NCI-H1694 (cell line): ENCODE results near the gene DCLK1.
"Not testable (repeated sequence)": the region's sequence is repeated elsewhere in the genome, so short reads cannot be mapped to it uniquely, and the experiment has no call there.

Source experiments
- DNase-seq: peaks from one replicate; lab custom pipeline; 2025; lab: John Stamatoyannopoulos, UW

DCLK1 gene

GRCh38 chr13:36130552-36131221, 495 bp downstream of the DCLK1 start:
- peak; percentile 14 for DNase-seq

- DNase-seq = no peak
Observed at GRCh38 chr13:36130193-36130551, 1.0 kb downstream of the DCLK1 start.

GRCh38 chr13:36129539-36129938, 1.6 kb downstream of the DCLK1 start:
- no peak for DNase-seq

- DNase-seq = no peak
Observed at GRCh38 chr13:36126491-36126890, 4.7 kb downstream of the DCLK1 start.

GRCh38 chr13:36125841-36126240, 5.3 kb downstream of the DCLK1 start:
- DNase-seq = no peak

- no peak for DNase-seq
Observed at GRCh38 chr13:36124236-36124822, 6.9 kb downstream of the DCLK1 start.

GRCh38 chr13:36115306-36115705, 15.9 kb downstream of the DCLK1 start:
- DNase-seq = no peak

- no peak for DNase-seq
Observed at GRCh38 chr13:36114233-36114632, 16.9 kb downstream of the DCLK1 start.

- DNase-seq = no peak
Observed at GRCh38 chr13:36108954-36109353, 22.2 kb downstream of the DCLK1 start.

GRCh38 chr13:36108342-36108741, 22.8 kb downstream of the DCLK1 start:
- DNase-seq = no peak

GRCh38 chr13:36107521-36107920, 23.7 kb downstream of the DCLK1 start:
- no peak for DNase-seq

GRCh38 chr13:36105726-36106125, 25.5 kb downstream of the DCLK1 start:
- no peak for DNase-seq

- no peak for DNase-seq
Observed at GRCh38 chr13:36102721-36103120, 28.5 kb downstream of the DCLK1 start.

- not testable (repeated sequence) for DNase-seq
Observed at GRCh38 chr13:36101907-36102306, 29.3 kb downstream of the DCLK1 start.

GRCh38 chr13:36101157-36101556, 30.0 kb downstream of the DCLK1 start:
- DNase-seq = peak; percentile 32

- DNase-seq = no peak
Observed at GRCh38 chr13:36098080-36098479, 33.1 kb downstream of the DCLK1 start.

GRCh38 chr13:36096461-36097416, 34.4 kb downstream of the DCLK1 start:
- no peak for DNase-seq

GRCh38 chr13:36094478-36094877, 36.7 kb downstream of the DCLK1 start:
- no peak for DNase-seq

GRCh38 chr13:36090592-36090991, 40.6 kb downstream of the DCLK1 start:
- DNase-seq = no peak

- no peak for DNase-seq
Observed at GRCh38 chr13:36089130-36089647, 42.0 kb downstream of the DCLK1 start.

GRCh38 chr13:36088463-36088862, 42.7 kb downstream of the DCLK1 start:
- no peak for DNase-seq

- DNase-seq = no peak
Observed at GRCh38 chr13:36088001-36088400, 43.2 kb downstream of the DCLK1 start.

- no peak for DNase-seq
Observed at GRCh38 chr13:36086117-36086516, 45.1 kb downstream of the DCLK1 start.
